GM19238 (cell line): Measurements from ENCODE around the gene GTPBP10.
"Not testable (repeated sequence)": the region's sequence is repeated elsewhere in the genome, so short reads cannot be mapped to it uniquely, and the experiment has no call there.

Experiments
- DNase-seq: peaks from one replicate; pipeline ENCODE4 v3.0.0; 2011; ENCODE audit warnings: low spot score; ENCODE audit not compliant: insufficient read length

Gene GTPBP10, protein sequence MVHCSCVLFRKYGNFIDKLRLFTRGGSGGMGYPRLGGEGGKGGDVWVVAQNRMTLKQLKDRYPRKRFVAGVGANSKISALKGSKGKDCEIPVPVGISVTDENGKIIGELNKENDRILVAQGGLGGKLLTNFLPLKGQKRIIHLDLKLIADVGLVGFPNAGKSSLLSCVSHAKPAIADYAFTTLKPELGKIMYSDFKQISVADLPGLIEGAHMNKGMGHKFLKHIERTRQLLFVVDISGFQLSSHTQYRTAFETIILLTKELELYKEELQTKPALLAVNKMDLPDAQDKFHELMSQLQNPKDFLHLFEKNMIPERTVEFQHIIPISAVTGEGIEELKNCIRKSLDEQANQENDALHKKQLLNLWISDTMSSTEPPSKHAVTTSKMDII

DNA sequence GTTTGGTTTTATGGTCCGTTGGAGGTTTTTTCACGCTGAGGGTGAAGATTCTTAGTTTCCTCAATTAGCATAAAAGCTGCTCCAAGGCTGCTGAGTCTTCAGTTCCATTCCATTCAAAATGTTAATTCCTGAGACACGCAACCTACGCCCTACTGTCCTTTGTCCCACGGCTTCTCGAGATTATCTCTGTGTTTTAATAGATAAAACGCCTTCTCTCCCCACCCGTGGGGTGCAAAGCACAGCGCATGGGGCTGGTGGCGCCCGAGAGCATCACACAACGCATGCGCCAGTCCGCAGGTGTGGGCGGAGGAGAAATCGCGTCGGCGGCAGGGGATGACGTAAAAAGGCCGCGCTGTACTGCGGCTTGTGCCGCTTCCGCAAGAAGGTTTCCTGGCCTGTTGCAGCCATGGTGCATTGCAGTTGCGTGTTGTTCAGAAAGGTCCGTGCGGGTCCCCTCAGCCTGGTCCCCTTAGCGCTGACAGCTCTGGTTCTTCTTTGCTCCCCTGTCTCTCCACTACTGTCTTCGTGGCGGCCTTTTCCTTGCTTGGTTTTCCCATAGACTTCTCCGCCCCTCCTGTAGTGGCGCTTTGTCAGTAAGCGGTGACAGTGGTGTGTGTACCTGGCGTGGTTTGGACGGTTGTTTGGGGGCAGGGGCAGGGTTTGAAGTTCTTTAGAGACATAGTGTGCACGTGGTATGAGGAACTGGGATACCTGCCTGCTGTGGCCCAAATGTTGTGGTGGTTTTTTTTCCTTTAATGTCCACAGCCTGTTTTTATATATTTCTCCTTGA is at the start of gene GTPBP10:
Gene GTPBP10 (plus strand): TSS at position 381 of the 790 bp plus-strand sequence. CDS start 26 bp downstream, at position 407.
- peak; percentile 76 for DNase-seq

DNA sequence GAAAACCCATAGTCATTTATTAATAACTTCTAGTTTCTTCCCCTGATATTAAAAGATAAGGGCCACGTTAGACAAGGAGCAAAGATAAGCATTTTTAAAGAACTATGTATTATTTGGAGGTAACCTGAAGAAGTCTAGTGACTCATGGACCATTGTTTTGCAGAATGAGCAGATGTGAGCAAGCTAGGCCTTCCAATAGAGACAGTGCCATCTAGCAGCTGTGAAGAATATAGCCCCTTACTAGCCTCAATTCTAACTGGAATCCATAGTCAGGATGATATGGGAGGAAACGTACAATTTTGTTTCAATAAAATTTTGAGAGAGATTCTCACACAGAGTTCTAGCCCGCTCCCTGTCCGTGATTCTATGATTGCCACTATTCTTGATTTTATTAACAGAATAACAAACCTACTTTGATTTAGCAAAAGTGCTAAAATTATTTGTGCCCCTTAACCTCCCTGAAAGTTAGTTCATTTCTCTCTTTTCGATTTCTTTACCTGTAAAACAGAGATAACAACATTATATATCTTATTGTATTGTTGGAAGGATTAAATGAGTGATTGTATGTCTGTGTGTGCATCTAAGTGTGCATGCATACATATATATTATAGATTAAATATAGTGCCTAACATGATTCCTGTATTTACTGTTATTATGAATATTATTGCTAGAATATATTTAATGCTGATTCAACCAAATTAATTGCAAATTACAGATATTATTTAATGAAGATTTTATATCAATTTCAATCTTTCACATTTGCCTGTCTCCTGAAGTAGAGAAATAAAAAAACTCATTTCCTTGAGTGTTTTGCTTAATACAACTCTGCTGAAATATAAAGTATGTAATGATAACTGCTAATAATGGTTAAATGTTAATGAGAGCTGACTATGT is 48.1 kb upstream of the GTPBP10 start:
- no peak for DNase-seq

DNA sequence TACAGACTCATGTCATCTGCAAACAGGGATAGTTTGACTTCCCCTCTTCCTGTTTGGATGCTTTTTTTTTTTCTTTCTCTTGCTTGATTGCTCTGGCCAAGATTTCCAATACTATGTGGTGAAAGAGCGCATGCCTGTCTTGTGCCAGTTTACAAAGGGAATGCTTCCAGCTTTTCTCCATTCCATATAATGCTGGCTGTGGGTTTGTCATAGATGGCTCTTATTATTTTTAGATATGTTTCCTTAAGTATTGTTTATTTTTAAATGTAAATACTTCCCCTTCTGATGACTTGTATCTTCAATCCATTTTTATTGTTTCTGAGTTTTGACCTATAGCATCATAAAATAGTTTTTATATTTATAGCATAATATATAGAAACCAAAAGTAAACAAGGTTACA is 43.3 kb upstream of the GTPBP10 start:
- DNase-seq: no peak

DNA sequence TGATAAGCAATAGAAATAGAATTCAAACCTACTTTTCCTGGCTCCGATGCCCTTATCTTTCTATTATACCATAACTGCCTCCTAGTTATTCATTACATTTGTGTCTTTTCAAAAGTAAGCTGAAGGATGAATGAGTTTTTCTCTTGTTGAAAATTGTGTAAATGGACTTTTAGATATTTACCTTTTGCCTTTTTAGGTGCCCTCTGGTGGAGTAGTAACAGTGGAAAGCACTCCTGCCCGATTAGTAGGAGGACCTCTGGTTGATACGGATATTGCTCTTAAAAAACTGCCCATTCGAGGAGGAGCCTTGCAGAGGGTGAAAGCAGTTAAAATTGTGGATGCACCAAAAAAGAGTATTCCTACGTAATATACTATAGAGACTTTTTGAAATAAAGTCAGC is 36.6 kb upstream of the GTPBP10 start:
- no peak for DNase-seq

DNA sequence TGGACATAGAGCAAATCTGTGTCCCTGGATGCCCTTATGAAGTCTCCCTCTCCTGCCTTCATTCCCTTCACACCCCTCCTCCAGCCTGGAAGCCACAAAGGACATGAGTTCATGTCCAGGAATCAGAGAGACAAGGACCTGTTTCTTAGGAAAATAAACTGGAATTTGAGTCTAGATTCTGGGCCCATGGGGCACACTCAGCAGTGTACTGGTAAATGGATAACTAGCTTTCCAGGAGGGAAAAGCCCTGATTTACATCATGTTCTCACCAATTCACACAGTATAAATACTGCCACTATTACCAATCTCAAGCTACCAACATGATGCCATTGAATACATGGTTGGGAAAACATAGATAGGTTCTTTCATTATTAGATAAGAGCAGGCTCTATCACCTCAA is 35.3 kb upstream of the GTPBP10 start:
- DNase-seq: no peak

DNA sequence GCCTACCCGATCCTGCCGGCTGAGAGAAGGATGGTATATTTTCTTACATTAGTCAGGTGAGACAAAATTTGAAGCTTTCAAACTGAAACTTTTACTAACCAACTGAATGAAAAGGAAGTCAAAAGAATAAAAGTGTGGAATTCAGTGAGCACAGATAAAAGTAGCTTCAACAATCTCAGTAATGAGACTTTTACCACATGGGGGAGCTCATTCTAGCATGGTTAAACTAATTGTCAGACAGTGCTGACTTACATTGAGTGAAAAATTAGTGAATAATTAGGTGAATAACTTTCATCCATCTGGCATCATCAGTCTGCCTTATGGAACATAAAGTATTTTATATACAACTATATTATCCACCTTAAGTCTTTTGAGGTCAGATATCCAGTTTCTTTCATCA is 33.8 kb upstream of the GTPBP10 start:
- DNase-seq: no peak

DNA sequence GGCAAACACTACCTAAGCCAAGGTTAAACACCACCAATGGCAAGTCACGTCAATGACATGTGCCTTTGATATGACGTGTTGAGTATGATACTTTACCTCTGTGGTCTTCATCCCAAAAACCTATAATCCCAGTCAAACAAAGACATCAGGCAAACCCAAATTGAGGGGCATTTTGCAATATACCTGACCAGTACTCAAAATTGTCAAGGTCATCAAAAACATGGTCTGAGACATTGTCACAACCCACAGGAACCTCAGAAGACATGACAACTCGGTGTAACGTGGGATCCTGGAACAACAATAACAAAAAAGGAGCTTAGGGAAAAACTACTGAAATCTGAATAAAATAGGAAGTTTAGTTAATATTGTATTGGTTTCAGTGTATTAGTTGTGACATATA is 32.6 kb upstream of the GTPBP10 start:
- DNase-seq: no peak

DNA sequence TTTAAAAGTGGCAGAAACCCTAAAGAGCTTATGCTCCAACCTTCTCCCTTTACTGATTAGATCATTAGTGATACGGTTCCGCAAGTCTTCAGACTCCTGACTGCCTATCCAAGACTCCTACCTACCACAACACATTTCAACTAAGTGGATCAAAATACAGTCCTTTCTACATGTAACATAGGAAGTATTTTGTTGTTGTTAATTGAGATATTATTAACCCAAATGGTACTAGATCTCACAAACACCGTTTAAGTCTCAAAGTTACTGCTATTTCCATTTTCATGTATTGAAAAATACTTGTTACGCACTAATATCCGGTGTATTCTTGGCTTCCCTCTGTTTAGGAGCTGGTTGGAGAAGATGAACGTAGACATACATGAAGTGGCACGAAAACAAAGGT is 26.5 kb upstream of the GTPBP10 start:
- DNase-seq: no peak

DNA sequence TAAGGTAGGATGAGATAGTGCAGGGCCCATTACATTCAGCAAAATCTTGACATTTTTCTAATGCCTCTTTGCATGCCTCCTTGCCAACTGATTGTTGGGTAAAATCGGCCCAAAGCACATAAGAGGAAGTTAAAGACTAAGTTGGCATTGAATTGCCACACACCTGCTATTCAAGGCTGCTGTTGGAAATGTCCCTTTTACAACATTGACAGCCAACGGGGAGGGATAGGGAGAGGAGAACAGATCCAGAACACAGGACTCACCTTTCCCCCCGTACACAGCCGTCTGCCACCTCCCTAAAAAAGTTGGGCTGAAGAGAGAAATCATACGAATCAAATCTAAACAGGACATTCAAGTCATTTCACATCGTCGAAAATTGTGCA is 26.1 kb upstream of the GTPBP10 start:
- DNase-seq: no peak

DNA sequence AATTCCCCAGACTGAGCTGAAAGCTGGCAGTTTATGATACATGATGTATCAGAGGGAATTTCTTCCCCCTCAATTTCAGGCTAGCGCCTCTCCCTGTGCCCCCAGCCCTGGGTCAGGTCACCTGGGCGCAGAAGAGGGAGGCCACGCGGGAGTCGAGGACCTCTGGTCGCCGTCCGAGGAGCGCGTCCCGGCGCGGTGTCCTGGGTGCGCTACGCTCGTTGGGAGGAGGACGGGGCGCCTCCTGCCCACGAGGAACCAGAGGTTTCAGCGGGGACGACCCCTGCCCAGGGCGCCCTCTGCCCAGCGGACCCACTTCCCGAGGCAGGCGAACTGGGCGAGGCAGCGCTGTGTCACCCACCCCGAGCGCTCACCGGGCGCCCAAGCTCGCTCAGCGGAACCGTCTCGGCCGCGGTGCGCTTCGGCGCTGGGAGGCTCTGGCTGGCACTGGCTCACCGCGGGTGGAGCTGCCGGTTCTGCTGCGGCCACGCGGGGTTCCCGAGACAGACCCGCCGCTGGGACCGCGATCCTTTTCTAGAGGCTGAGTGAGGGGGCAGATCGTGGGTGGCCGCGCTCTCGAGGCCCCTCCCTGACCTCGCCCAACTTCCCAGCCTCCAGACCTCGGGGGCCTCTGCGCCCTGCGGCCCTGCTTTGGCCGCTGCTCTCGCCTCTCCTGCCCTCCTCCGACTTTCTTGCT is 25.6 kb upstream of the GTPBP10 start, which contains the start of gene FAM237B:
Gene FAM237B (minus strand): TSS at position 504 of the 694 bp plus-strand sequence. CDS start 1,556 bp downstream, outside the sequence.
- no peak for DNase-seq

DNA sequence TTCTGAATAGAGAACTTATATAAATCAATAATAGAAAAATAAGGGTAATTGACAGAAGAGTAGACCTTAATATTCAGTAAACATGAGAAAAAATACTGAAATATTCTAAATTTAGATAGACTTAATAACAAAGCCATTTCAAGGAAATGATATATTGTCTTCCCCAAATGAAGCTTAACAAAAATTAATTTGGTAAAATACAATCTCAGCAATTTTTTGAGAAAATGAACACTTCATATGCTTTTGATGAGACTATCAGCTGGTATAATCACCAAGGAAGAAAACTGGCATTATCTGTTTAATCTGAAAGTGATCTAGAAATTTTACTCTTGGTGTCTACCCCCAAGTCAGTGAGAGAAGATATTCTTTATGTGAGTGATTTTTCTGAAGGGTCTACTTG is 23.7 kb upstream of the GTPBP10 start:
- DNase-seq: no peak

DNA sequence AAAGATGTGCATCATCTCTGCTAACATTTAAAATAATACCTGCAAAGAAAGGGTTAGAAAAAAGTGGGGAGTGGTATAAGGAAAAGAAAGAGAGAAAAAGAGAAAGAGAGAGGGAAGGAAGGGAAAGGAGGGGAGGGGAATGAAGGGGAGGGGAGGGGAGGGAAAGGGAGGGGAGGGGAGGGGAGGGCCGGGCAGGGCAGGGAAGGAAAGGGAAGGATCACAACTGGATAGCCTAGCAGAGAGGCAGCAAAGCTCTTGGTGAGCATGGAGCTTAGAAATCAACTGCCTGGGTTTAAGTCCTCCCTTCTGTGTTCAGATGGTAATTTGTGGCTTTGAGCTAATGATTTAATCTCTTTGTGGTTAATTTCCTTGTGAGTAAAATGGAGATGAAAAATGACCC is 20.0 kb upstream of the GTPBP10 start:
- DNase-seq: no peak

DNA sequence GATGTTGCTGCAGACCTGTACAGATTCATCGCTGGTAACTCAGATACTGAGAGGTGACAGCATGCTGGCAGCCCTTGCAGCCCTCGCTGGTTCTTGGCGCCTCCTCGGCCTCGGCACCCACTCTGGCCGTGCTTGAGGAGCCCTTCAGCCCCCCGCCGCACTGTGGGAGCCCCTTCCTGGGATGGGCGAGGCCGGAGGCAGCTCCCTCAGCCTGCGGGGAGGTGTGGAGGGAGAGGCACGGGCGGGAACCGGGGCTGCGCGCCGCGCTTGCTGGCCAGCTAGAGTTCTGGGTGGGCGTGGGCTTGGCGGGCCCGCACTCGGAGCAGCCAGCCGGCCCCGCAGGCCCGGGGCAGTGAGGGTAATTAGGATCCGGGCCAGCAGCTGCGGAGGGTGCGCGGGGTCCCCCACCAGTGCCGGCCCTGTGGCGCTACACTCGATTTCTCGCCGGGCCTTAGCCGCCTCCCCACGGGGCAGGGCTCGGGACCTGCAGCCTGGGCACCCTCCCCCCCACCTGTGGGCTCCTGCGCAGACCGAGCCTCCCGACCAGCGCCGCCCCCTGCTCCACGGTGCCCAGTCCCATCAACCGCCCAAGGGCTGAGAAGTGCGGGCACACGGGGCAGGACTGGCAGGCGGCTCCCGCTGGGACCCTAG is 12.2 kb upstream of the GTPBP10 start:
- no peak for DNase-seq

DNA sequence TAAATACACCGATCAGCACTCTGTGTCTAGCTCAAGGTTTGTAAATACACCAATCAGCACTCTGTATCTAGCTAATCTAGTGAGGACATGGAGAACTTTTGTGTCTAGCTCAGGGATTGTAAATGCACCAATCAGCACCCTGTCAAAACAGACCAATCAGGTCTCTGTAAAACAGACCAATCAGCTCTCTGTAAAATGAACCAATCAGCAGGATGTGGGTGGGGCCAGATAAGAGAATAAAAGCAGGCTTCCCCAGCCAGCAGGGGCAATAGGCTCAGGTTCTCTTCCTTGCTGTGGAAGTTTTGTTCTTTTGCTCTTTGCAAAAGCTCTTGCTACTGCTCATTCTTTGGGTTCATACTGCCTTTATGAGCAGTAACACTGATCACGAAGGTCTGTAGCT is 11.6 kb upstream of the GTPBP10 start:
- DNase-seq: not testable (repeated sequence)

DNA sequence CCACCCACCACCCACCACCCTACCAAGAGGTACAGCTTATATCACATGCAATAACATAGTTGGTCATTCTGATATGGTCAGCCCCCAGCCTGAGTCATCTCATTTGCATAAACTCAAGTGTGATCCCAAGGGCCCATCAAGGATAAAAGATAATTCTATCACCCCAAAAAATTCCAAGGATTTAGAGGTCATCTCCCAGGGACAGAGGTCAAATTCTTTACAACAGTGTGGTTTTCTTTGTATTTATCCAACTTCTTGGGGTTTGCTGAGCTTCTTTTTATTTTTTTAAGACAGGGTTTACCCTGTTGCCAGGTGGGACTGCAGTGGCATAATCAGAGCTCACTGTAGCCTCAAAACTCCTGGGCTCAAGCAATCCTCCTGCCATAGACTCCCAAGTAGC is 9.4 kb upstream of the GTPBP10 start:
- DNase-seq: no peak

DNA sequence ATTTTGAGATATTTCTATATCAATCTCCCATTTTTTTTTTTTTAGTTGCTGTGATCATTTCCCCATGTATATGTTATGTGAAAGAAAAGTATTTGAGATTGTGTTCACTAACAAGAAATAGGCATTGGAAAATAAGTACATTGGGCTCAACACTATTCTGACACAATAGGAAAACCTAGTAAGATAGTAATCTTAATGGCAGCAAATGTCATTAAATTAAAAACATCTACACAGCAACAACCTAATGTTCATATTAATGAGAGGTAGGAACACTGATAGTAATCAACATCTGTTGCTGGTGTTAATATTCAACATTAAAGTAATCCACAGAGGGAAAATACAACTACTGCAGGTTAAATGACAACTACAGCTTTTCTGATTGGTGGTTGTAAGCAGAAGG is 1.5 kb upstream of the GTPBP10 start:
- no peak for DNase-seq

DNA sequence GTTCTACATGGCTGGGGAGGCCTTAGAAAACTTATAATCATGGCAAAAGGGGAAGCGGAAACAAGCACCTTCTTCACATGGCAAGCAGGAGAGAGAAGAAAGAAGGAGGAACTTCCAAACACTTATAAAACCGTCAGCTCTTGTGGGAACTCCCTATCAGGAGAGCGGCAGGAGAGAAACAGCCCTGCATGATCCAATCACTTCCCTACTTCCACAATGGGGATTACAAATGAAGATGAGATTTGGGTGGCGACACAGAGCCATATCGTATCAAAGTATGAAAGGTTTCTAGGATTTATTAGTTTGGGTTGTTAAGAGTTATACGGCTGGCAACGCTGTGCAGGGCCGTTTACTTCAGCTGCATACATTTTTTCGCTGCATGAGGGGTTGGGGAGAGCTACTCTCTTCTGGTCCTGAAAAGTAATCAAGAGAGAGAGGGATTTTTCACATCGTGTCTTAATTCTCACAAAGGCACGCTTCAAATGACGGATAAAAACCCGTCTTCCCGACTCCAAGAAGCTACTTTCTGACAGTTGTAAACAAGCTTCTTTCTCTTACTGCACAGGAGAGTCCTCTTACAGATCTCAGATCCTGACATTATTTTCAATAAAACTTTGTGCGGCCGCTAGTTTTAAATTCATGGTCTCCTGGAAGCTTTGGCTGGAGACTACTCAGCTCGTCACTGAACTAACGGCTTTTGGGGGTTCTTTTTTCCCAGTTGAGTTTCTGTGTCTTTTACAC is 751 bp upstream of the GTPBP10 start:
- DNase-seq: no peak

DNA sequence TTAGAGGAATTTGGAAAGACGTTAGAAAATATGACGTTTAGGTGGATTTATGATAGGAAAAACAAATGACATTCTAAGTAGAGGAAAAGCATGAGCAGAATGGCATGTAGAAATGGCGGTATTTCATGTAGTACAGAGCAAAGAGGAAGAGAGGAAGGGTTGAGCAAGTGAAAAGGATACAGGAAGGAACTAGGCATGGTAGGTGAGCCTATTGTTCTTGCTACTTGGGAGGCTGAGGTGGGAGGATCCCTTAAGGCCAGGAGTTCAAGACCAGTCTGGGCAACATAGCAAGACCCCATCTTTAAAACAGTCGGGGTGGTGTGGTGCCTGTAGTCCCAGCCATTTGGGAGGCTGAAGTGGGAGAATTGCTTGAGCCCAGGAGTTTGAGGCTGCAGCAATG is 1.2 kb downstream of the GTPBP10 start:
- no peak for DNase-seq

DNA sequence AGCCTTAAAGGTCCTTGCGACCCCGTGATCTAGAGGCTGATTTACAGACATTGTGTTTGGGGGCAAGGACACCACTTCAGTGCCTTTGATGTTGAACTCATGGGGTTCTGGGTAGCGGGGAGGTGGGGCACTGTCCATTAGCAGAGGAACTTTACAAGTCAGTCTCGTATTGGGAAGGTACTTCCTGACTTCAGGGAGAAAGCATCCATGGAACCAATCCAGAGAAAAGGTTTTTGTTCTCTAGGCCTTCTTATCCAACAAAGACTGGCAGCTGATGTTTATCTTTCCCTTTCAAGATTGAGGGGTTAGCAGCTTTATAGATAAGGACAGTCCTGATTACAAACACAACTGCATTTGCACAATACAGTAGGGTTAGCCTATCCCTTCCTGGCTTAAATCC is 2.8 kb downstream of the GTPBP10 start:
- no peak for DNase-seq

DNA sequence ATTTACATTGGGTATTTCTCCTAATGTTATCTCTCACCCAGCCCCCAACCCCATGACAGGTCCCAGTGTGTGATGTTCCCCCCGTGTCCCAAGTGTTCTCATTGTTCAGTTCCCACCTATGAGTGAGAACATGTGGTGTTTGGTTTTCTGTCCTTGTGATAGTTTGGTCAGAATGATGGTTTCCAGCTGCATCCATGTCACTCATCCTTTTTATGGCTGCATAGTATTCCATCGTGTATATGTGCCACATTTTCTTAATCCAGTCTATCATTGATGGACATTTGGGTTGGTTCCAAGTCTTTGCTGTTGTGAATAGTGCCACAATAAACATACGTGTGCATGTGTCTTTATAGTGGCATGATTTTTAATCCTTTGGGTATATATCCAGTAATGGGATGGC is 3.5 kb downstream of the GTPBP10 start:
- not testable (repeated sequence) for DNase-seq
